Neural progenitor cell (in vitro differentiated cells): ENCODE data around the gene SREK1. TPM values are rescaled to one million over a fixed set of nuclear protein-coding genes. Genes with fewer than 3 reads are reported as not detected.

Experiments used
- DNase-seq: peaks from one replicate; pipeline ENCODE4 v3.0.0-alpha.2; 2016; ENCODE audit warnings: low spot score
- H2AFZ ChIP-seq: fragments of 200-600 bp; sonication (generic); replicated peaks from 2 replicates; pipeline ENCODE4 v1.6.1; 2016; ENCODE audit warnings: antibody characterized with exemption
- H3F3A ChIP-seq: fragments of 200-600 bp; sonication (generic); 2 replicates; pipeline ENCODE4 v1.6.1; 2016; ENCODE audit warnings: antibody characterized with exemption, low read depth
- H3K27ac ChIP-seq: fragments of 200-600 bp; sonication (generic); 2 replicates; pipeline ENCODE4 v1.5.1; 2016; ENCODE audit warnings: mild to moderate bottlenecking
- H3K27me3 ChIP-seq: fragments of 200-600 bp; sonication (generic); 2 replicates; pipeline ENCODE4 v1.6.1; 2016; ENCODE audit warnings: mild to moderate bottlenecking, moderate library complexity
- H3K36me3 ChIP-seq: fragments of 200-600 bp; sonication (generic); 2 replicates; pipeline ENCODE4 v1.5.1; 2016
- H3K4me1 ChIP-seq: fragments of 200-600 bp; sonication (generic); 2 replicates; pipeline ENCODE4 v1.6.1; 2016; ENCODE audit warnings: mixed run types
- H3K4me2 ChIP-seq: fragments of 200-600 bp; sonication (generic); 2 replicates; pipeline ENCODE4 v1.6.1; 2016
- H3K4me3 ChIP-seq: fragments of 200-600 bp; sonication (generic); 2 replicates; pipeline ENCODE4 v1.5.1; 2016
- H3K79me2 ChIP-seq: fragments of 200-600 bp; sonication (generic); 2 replicates; pipeline ENCODE4 v1.6.1; 2016; ENCODE audit warnings: low read depth
- H3K9ac ChIP-seq: fragments of 200-600 bp; sonication (generic); 2 replicates; pipeline ENCODE4 v1.6.1; 2016
- H3K9me3 ChIP-seq: fragments of 200-600 bp; sonication (generic); 2 replicates; pipeline ENCODE4 v1.5.1; 2016; ENCODE audit warnings: low read depth
- H4K20me1 ChIP-seq: fragments of 200-600 bp; sonication (generic); 2 replicates; pipeline ENCODE4 v1.6.1; 2016; ENCODE audit warnings: low read depth
- H3K27ac Mint-ChIP-seq: 3 replicates; pipeline ENCODE4 v1.8.0; 2021; ENCODE audit warnings: mixed read lengths
- H3K27me3 Mint-ChIP-seq: 2 replicates; pipeline ENCODE4 v1.8.0; 2022; ENCODE audit warnings: low read depth, mild to moderate bottlenecking, inconsistent platforms, moderate library complexity, mixed read lengths; ENCODE audit not compliant: insufficient read depth
- H3K36me3 Mint-ChIP-seq: 3 replicates; pipeline ENCODE4 v1.8.0; 2021; ENCODE audit warnings: mixed read lengths
- H3K4me1 Mint-ChIP-seq: 3 replicates; pipeline ENCODE4 v1.8.0; 2021; ENCODE audit warnings: mixed read lengths
- H3K4me3 Mint-ChIP-seq: 3 replicates; pipeline ENCODE4 v1.8.0; 2021; ENCODE audit warnings: mild to moderate bottlenecking, moderate library complexity, mixed read lengths
- H3K9me3 Mint-ChIP-seq: 3 replicates; pipeline ENCODE4 v1.8.0; 2020; ENCODE audit warnings: mixed read lengths
- CTCF ChIP-seq: fragments of 200-600 bp; sonication (generic); IDR thresholded peaks from 2 replicates; pipeline ENCODE4 v1.5.1; 2017; ENCODE audit warnings: antibody characterized with exemption, mild to moderate bottlenecking
- EZH2 ChIP-seq: fragments of 200-600 bp; sonication (generic); IDR thresholded peaks from 2 replicates; pipeline ENCODE4 v1.6.1; 2017; ENCODE audit warnings: antibody characterized with exemption, mild to moderate bottlenecking, moderate library complexity
- EZH2phosphoT487 ChIP-seq: fragments of 200-600 bp; sonication (generic); IDR thresholded peaks from 2 replicates; pipeline ENCODE4 v1.6.1; 2017; ENCODE audit warnings: antibody characterized with exemption
- total RNA-seq: library from RNA; depleted of rRNA; stranded (reverse); fragments of >200 nt; gene quantifications from 2 replicates; pipeline ENCODE4 v1.2.3, GENCODE V29; 2015; ENCODE audit warnings: low replicate concordance

Gene SREK1
- total RNA-seq, 1 donor from 2014 or later: 95.6 TPM

GRCh38 chr5:66179297-66180051, 35.4 kb downstream of the SREK1 start:
- H3K79me2 ChIP-seq: peaks cover 6% of the 10 kb centered on the region
- H3K4me2 ChIP-seq: no peak overlapping the region
- H3K4me1 ChIP-seq: no peaks in the 10 kb centered on the region
- H3K36me3 Mint-ChIP-seq: peaks cover 42% of the 10 kb centered on the region
- peaks cover 8% of the 10 kb centered on the region for H3F3A ChIP-seq
- no peaks in the 10 kb centered on the region for H3K9me3 Mint-ChIP-seq
- no peak overlapping the region for H3K4me3 Mint-ChIP-seq
- no peaks in the 10 kb centered on the region for H3K4me1 Mint-ChIP-seq
- H4K20me1 ChIP-seq: no peaks in the 10 kb centered on the region
- H3K27me3 ChIP-seq: no peaks in the 10 kb centered on the region
- H3K9me3 ChIP-seq: no peaks in the 10 kb centered on the region
- H3K9ac ChIP-seq: no peak overlapping the region
- no peak for TF ChIP-seq CTCF
- no peak for TF ChIP-seq EZH2phosphoT487
- no peak for TF ChIP-seq EZH2
- H3K27ac Mint-ChIP-seq: no peak overlapping the region
- no peak overlapping the region for H3K27ac ChIP-seq
- H3K4me3 ChIP-seq: no peak overlapping the region
- peaks cover 2% of the 10 kb centered on the region for H3K27me3 Mint-ChIP-seq
- no peak for DNase-seq
- H2AFZ ChIP-seq: no peak overlapping the region
- peaks cover 32% of the 10 kb centered on the region for H3K36me3 ChIP-seq

- Histone ChIP-seq H3K9me3 (no peaks in the 10 kb centered on the region), H3K36me3 (peaks cover 22% of the 10 kb centered on the region), H4K20me1 (no peaks in the 10 kb centered on the region), H3K4me1 (no peaks in the 10 kb centered on the region), H3K79me2 (no peaks in the 10 kb centered on the region), H2AFZ (no peak overlapping the region), H3K9ac (no peak overlapping the region), H3K4me2 (no peak overlapping the region), H3K27ac (no peak overlapping the region), H3F3A (peaks cover 8% of the 10 kb centered on the region), H3K27me3 (no peaks in the 10 kb centered on the region), H3K4me3 (no peak overlapping the region)
- Mint-ChIP-seq H3K27me3 (peaks cover 2% of the 10 kb centered on the region), H3K27ac (no peak overlapping the region), H3K9me3 (no peaks in the 10 kb centered on the region), H3K36me3 (peaks cover 39% of the 10 kb centered on the region), H3K4me3 (no peak overlapping the region), H3K4me1 (peaks cover under 1% of the 10 kb centered on the region)
- DNase-seq: no peak
- TF ChIP-seq CTCF: no peak
- TF ChIP-seq EZH2: no peak
- TF ChIP-seq EZH2phosphoT487: no peak
These were observed 36.4 kb downstream of the SREK1 start for GRCh38 chr5:66180282-66181155.

GRCh38 chr5:66186108-66186507, 42.0 kb downstream of the SREK1 start:
- H3K9me3 ChIP-seq: no peaks in the 10 kb centered on the region
- Mint-ChIP-seq H3K4me3 (no peak overlapping the region), H3K27ac (no peak overlapping the region), H3K27me3 (peaks cover 3% of the 10 kb centered on the region), H3K4me1 (peaks cover 4% of the 10 kb centered on the region), H3K9me3 (no peaks in the 10 kb centered on the region), H3K36me3 (peaks cover 7% of the 10 kb centered on the region)
- no peak overlapping the region for H2AFZ ChIP-seq
- H3K4me2 ChIP-seq: no peak overlapping the region
- H3K27ac ChIP-seq: no peak overlapping the region
- H3K79me2 ChIP-seq: no peaks in the 10 kb centered on the region
- no peak for TF ChIP-seq EZH2
- TF ChIP-seq CTCF: no peak
- no peak for TF ChIP-seq EZH2phosphoT487
- no peaks in the 10 kb centered on the region for H3K36me3 ChIP-seq
- H3K4me1 ChIP-seq: no peaks in the 10 kb centered on the region
- H3K4me3 ChIP-seq: no peak overlapping the region
- H3F3A ChIP-seq: peaks cover 5% of the 10 kb centered on the region
- no peak for DNase-seq
- no peak overlapping the region for H3K9ac ChIP-seq
- H3K27me3 ChIP-seq: no peaks in the 10 kb centered on the region
- no peaks in the 10 kb centered on the region for H4K20me1 ChIP-seq
